HL-60 (cell line): Measurements from ENCODE around the gene ZNF493.

ENCODE experiments used
- DNase-seq, 2 experiments: peaks; one replicate each; pipeline ENCODE4 v3.0.0-alpha.2; 2010 to 2020; ENCODE audit warnings: low read depth in 1 of 2, low spot score in 1 of 2
- H3K27ac ChIP-seq: fragments of 250-450 bp; sonication (Bioruptor Pico); replicated peaks from 2 replicates; pipeline ENCODE4 v1.5.1; 2020; ENCODE audit warnings: mild to moderate bottlenecking, moderate library complexity
- H3K27me3 ChIP-seq: fragments of 250-450 bp; sonication (Bioruptor Pico); 2 replicates; pipeline ENCODE4 v1.5.1; 2021; ENCODE audit warnings: mild to moderate bottlenecking, moderate library complexity; ENCODE audit not compliant: insufficient read depth, poor library complexity, severe bottlenecking
- H3K4me3 ChIP-seq: replicated peaks from 2 replicates; pipeline ENCODE4 v1.5.1; 2011; ENCODE audit warnings: mild to moderate bottlenecking, control low read depth, low read length; ENCODE audit not compliant: insufficient read depth
- CTCF ChIP-seq: IDR thresholded peaks from one replicate; pipeline ENCODE4 v1.5.1; 2011; ENCODE audit warnings: low read length, control low read depth, inconsistent platforms; ENCODE audit not compliant: insufficient read depth
- GABPA ChIP-seq: IDR thresholded peaks from 2 replicates; pipeline ENCODE4 v1.6.1; 2012; ENCODE audit warnings: low read depth
- POLR2AphosphoS5 ChIP-seq: IDR thresholded peaks from 2 replicates; pipeline ENCODE4 v1.6.1; 2012; ENCODE audit warnings: low read depth
- SPI1 ChIP-seq: IDR thresholded peaks from 2 replicates; pipeline ENCODE4 v1.6.1; 2012; ENCODE audit warnings: low read depth, mild to moderate bottlenecking, borderline replicate concordance
- TF ChIP-seq, protein P1 (sequence below): IDR thresholded peaks from 2 replicates; pipeline ENCODE4 v1.6.1; 2012; ENCODE audit warnings: low read depth; ENCODE audit not compliant: insufficient replicate concordance

ZNF493 gene

DNA sequence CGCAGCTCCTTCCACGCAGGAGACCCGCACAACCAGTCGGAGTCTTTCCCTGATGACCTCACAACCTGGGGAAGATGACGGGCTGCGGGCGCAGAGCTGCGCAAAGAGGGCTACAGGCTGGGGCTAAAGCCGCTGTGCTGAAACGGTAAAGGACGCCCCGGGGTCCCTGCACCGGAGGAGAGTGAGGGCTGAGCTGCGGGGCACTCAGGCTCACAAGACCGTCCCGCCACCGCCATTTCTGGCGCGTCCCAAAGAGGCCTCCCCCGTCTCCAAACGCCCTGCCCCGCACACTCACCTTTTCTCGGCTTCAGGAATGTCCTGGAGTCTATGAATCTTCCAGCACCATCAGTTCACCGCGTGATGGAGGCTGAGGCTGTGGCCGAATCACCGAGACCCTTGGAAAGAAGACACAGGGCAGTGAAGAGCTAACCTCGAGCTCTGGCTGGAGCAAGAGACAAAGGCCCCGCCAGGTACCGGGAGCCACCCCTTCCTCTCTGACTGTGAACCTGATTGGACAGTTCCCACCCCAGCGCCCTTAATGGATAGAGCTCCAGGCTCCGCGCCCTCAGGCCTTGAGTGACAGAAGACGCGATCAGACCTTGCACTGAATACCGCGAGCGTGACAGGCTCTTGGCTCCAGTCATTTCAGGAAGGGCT is 66.6 kb downstream of the ZNF493 start:
- DNase-seq = no peak
- TF ChIP-seq POLR2AphosphoS5 = no peak
- TF ChIP-seq CTCF = no peak
- TF ChIP-seq SPI1 = no peak
- TF ChIP-seq, protein P1, sequence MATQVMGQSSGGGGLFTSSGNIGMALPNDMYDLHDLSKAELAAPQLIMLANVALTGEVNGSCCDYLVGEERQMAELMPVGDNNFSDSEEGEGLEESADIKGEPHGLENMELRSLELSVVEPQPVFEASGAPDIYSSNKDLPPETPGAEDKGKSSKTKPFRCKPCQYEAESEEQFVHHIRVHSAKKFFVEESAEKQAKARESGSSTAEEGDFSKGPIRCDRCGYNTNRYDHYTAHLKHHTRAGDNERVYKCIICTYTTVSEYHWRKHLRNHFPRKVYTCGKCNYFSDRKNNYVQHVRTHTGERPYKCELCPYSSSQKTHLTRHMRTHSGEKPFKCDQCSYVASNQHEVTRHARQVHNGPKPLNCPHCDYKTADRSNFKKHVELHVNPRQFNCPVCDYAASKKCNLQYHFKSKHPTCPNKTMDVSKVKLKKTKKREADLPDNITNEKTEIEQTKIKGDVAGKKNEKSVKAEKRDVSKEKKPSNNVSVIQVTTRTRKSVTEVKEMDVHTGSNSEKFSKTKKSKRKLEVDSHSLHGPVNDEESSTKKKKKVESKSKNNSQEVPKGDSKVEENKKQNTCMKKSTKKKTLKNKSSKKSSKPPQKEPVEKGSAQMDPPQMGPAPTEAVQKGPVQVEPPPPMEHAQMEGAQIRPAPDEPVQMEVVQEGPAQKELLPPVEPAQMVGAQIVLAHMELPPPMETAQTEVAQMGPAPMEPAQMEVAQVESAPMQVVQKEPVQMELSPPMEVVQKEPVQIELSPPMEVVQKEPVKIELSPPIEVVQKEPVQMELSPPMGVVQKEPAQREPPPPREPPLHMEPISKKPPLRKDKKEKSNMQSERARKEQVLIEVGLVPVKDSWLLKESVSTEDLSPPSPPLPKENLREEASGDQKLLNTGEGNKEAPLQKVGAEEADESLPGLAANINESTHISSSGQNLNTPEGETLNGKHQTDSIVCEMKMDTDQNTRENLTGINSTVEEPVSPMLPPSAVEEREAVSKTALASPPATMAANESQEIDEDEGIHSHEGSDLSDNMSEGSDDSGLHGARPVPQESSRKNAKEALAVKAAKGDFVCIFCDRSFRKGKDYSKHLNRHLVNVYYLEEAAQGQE = no peak
- TF ChIP-seq GABPA = no peak
- H3K4me3 ChIP-seq = no peak overlapping the region
- H3K27me3 ChIP-seq = no peaks in the 10 kb centered on the region
- H3K27ac ChIP-seq = no peak overlapping the region

DNA sequence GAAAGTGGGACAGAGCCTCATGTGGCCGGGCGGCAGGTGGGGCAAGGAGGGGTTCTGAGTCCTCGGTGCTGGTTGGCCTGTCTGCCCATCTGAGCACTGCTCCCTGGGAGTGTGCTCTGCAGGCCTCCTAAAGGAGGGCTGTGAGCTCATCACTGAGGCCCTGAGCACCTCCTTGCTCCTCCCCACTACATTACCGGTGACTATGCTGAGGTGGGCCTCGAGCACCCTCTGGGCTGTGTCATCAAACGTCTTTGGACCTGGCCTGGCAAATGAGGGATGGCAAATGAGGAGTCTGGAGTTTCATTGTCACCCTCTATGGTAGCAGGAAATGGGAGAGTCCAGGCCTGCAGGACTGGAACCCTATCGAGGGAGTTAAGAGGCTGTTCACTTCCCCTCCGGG is 69.7 kb downstream of the ZNF493 start:
- Histone ChIP-seq H3K27ac (no peak overlapping the region), H3K4me3 (no peak overlapping the region), H3K27me3 (no peaks in the 10 kb centered on the region)
- no peak for DNase-seq
- no peak for TF ChIP-seq GABPA
- no peak for TF ChIP-seq POLR2AphosphoS5
- TF ChIP-seq CTCF = no peak
- no peak for TF ChIP-seq SPI1
- TF ChIP-seq, protein P1 = no peak

- no peak for DNase-seq
- H3K4me3 ChIP-seq = no peak overlapping the region
- H3K27ac ChIP-seq = no peak overlapping the region
- H3K27me3 ChIP-seq = no peaks in the 10 kb centered on the region
- TF ChIP-seq SPI1 (no peak), POLR2AphosphoS5 (no peak), CTCF (no peak), GABPA (no peak)
- TF ChIP-seq, protein P1 = no peak
These were observed 71.9 kb downstream of the ZNF493 start for GRCh38 chr19:21468791-21469190.
